ENCODE results near the gene USP34.
"Not testable (repeated sequence)": the region's sequence is repeated elsewhere in the genome, so short reads cannot be mapped to it uniquely, and the experiment has no call there.

USP34 gene

DNA sequence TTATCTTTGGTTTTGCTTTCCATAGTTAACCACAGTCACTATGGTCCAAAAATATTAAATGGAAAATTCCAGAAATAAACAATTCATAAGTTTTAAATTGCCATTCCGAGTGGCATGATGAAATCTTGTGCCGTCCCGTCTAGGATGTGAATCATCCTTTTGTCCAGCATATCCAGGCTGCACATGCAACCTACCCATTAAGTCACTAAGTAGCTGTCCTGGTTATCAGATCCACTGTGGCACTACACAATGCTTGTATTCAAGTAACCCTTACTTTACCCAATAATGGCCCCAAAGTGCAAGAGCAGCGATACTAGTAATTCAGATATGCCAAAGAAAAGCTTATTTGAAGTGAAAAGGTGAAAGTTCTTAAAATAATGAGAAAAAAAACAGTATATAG is 10.7 kb downstream of the USP34 start:
- no peak for DNase-seq (ENCODE audit: low spot score)
- Histone ChIP-seq H4K91ac (ENCODE audit: low read depth, low read length, poor library complexity) (no peak overlapping the region), H2AK5ac (ENCODE audit: low read depth, low read length) (no peak overlapping the region), H2BK5ac (ENCODE audit: low read length) (no peak overlapping the region), H3K4ac (ENCODE audit: low read length) (no peak overlapping the region), H2BK120ac (ENCODE audit: low read depth, low read length) (no peak overlapping the region), H3K18ac (ENCODE audit: low read length) (no peak overlapping the region), H3K9ac (ENCODE audit: low read depth, low read length, poor library complexity) (no peak overlapping the region), H3K9me3 (replicated peaks in 1 of 2; ENCODE audit: control insufficient read depth in 2 of 2, insufficient read depth in 1 of 2, low read depth in 1 of 2, low read length in 2 of 2) (no peaks in the 10 kb centered on the region), H3K4me2 (ENCODE audit: insufficient read depth, low read length, poor library complexity, severe bottlenecking) (no peak overlapping the region), H3K4me1 (ENCODE audit: control insufficient read depth in 2 of 2, insufficient read depth in 1 of 2, low read depth in 1 of 2, low read length in 2 of 2) (no peaks in the 10 kb centered on the region), H2BK12ac (ENCODE audit: low read length) (no peak overlapping the region), H3K4me3 (ENCODE audit: low read length in 2 of 2) (no peak overlapping the region), H3K27ac (replicated peaks; ENCODE audit: low read length) (no peak overlapping the region), H2BK15ac (ENCODE audit: low read length) (no peak overlapping the region), H4K8ac (ENCODE audit: low read depth, low read length) (no peak overlapping the region), H3K79me1 (ENCODE audit: low read depth, low read length) (peaks cover 4% of the 10 kb centered on the region), H3K36me3 (replicated peaks in 1 of 2; ENCODE audit: control insufficient read depth in 2 of 2, insufficient read depth in 2 of 2, low read length in 2 of 2) (no peaks in the 10 kb centered on the region), H2AFZ (ENCODE audit: low read length) (no peak overlapping the region), H3K23ac (ENCODE audit: low read depth, low read length, poor library complexity) (no peak overlapping the region), H3K14ac (ENCODE audit: low read length) (no peak overlapping the region), H3K27me3 (ENCODE audit: control insufficient read depth in 3 of 3, insufficient read depth in 3 of 3, low read depth in 1 of 3, low read length in 3 of 3) (no peaks in the 10 kb centered on the region)
- no CpG with 5 or more reads among the region's 4 CpGs for WGBS, 2 donors (ENCODE audit: extremely low coverage in 2 of 2, insufficient read length in 2 of 2, insufficient replicate concordance in 1 of 2)

DNA sequence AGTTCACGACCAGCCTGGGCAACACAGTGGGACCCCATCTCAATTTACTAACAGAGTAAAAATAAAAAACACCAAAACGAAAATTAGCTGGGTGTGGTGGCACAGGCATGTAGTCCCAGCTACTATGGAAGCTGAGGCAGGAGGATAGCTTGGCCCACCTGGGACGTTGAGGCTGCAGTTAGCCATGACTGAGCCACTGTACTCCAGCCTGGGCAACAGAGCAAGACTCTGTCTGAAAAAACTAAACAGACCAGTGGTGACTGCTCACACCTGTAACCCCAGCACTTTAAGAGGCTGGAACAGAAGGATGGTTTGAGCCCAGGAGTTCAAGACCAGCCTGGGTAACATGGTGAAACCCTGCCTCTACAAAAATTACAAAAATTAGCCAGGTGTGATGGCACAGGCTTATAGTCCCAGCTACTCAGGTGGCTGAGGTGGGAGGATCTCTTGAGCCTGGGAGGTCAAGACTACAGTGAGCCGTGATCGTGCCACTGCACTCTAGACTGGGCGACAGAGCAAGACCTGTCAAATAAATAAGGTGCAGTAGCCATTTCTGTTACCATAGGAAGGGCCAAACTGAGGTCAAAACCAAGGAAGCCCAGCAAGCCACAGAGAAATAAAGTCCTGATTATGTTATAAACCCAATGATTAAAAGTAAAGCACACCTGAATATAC is 14.0 kb downstream of the USP34 start:
- no peak overlapping the region for H2BK15ac ChIP-seq (ENCODE audit: low read length)
- no peak overlapping the region for H3K4me3 ChIP-seq (ENCODE audit: low read length in 2 of 2)
- DNase-seq (ENCODE audit: low spot score) = no peak
- H2AFZ ChIP-seq (ENCODE audit: low read length) = no peak overlapping the region
- no peak overlapping the region for H3K4me2 ChIP-seq (ENCODE audit: insufficient read depth, low read length, poor library complexity, severe bottlenecking)
- H2AK5ac ChIP-seq (ENCODE audit: low read depth, low read length) = no peak overlapping the region
- H3K4ac ChIP-seq (ENCODE audit: low read length) = no peak overlapping the region
- no peaks in the 10 kb centered on the region for H3K27me3 ChIP-seq (ENCODE audit: control insufficient read depth in 3 of 3, insufficient read depth in 3 of 3, low read depth in 1 of 3, low read length in 3 of 3)
- no peak overlapping the region for H4K91ac ChIP-seq (ENCODE audit: low read depth, low read length, poor library complexity)
- no peak overlapping the region for H3K18ac ChIP-seq (ENCODE audit: low read length)
- no peak overlapping the region for H2BK12ac ChIP-seq (ENCODE audit: low read length)
- H3K23ac ChIP-seq (ENCODE audit: low read depth, low read length, poor library complexity) = no peak overlapping the region
- peaks cover 2% of the 10 kb centered on the region for H3K79me1 ChIP-seq (ENCODE audit: low read depth, low read length)
- H2BK120ac ChIP-seq (ENCODE audit: low read depth, low read length) = no peak overlapping the region
- H4K8ac ChIP-seq (ENCODE audit: low read depth, low read length) = no peak overlapping the region
- no peaks in the 10 kb centered on the region for H3K4me1 ChIP-seq (ENCODE audit: control insufficient read depth in 2 of 2, insufficient read depth in 1 of 2, low read depth in 1 of 2, low read length in 2 of 2)
- no peaks in the 10 kb centered on the region for H3K36me3 ChIP-seq (replicated peaks in 1 of 2; ENCODE audit: control insufficient read depth in 2 of 2, insufficient read depth in 2 of 2, low read length in 2 of 2)
- H3K14ac ChIP-seq (ENCODE audit: low read length) = no peak overlapping the region
- no peaks in the 10 kb centered on the region for H3K9me3 ChIP-seq (replicated peaks in 1 of 2; ENCODE audit: control insufficient read depth in 2 of 2, insufficient read depth in 1 of 2, low read depth in 1 of 2, low read length in 2 of 2)
- no peak overlapping the region for H2BK5ac ChIP-seq (ENCODE audit: low read length)
- no CpG with 5 or more reads among the region's 6 CpGs for WGBS, 2 donors (ENCODE audit: extremely low coverage in 2 of 2, insufficient read length in 2 of 2, insufficient replicate concordance in 1 of 2)
- no peak overlapping the region for H3K27ac ChIP-seq (replicated peaks; ENCODE audit: low read length)
- no peak overlapping the region for H3K9ac ChIP-seq (ENCODE audit: low read depth, low read length, poor library complexity)

DNA sequence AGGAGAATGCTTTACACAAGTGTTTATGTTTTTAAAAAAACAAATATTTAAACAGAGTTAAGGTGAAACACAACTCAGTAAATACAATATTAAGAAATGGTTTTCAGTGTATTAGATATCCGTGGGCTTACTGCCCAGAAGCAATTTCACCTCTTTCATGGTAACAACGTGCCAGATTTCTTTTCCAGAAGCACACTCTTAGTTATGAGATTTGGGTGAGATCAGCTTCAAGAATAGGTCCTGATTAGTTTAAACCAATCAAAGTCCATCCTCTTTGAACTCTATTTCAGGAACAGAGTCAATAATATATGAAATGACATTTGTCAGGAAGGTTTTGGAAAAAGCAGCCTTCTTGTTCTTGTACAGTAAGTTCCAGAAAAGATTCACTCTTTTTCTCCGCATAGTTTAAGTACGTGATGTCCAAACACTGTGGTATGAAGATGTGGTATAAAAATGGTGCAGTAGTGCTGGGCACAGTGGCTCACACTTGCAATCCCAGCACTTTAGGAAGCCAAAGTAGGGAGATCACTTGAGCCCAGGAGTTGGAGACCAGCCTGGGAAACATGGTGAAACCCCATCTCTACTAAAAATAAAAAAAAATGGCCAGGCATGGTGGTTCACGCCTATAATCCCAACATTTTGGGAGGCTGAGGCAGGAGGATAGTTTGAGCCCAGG is 14.7 kb downstream of the USP34 start:
- H2AFZ ChIP-seq (ENCODE audit: low read length) = no peak overlapping the region
- no peak overlapping the region for H2BK120ac ChIP-seq (ENCODE audit: low read depth, low read length)
- no peak overlapping the region for H2BK5ac ChIP-seq (ENCODE audit: low read length)
- H3K36me3 ChIP-seq (replicated peaks in 1 of 2; ENCODE audit: control insufficient read depth in 2 of 2, insufficient read depth in 2 of 2, low read length in 2 of 2) = no peaks in the 10 kb centered on the region
- no peaks in the 10 kb centered on the region for H3K4me1 ChIP-seq (ENCODE audit: control insufficient read depth in 2 of 2, insufficient read depth in 1 of 2, low read depth in 1 of 2, low read length in 2 of 2)
- H4K91ac ChIP-seq (ENCODE audit: low read depth, low read length, poor library complexity) = no peak overlapping the region
- DNase-seq (ENCODE audit: low spot score) = no peak
- H3K23ac ChIP-seq (ENCODE audit: low read depth, low read length, poor library complexity) = no peak overlapping the region
- no peak overlapping the region for H3K4me2 ChIP-seq (ENCODE audit: insufficient read depth, low read length, poor library complexity, severe bottlenecking)
- H2BK12ac ChIP-seq (ENCODE audit: low read length) = no peak overlapping the region
- no peak overlapping the region for H4K8ac ChIP-seq (ENCODE audit: low read depth, low read length)
- no peak overlapping the region for H3K14ac ChIP-seq (ENCODE audit: low read length)
- no peak overlapping the region for H3K4me3 ChIP-seq (ENCODE audit: low read length in 2 of 2)
- H2BK15ac ChIP-seq (ENCODE audit: low read length) = no peak overlapping the region
- H2AK5ac ChIP-seq (ENCODE audit: low read depth, low read length) = no peak overlapping the region
- no peak overlapping the region for H3K27ac ChIP-seq (replicated peaks; ENCODE audit: low read length)
- H3K18ac ChIP-seq (ENCODE audit: low read length) = no peak overlapping the region
- no peak overlapping the region for H3K9ac ChIP-seq (ENCODE audit: low read depth, low read length, poor library complexity)
- no CpG with 5 or more reads among the region's 5 CpGs for WGBS, 2 donors (ENCODE audit: extremely low coverage in 2 of 2, insufficient read length in 2 of 2, insufficient replicate concordance in 1 of 2)
- peaks cover 2% of the 10 kb centered on the region for H3K79me1 ChIP-seq (ENCODE audit: low read depth, low read length)
- H3K4ac ChIP-seq (ENCODE audit: low read length) = no peak overlapping the region
- no peaks in the 10 kb centered on the region for H3K27me3 ChIP-seq (ENCODE audit: control insufficient read depth in 3 of 3, insufficient read depth in 3 of 3, low read depth in 1 of 3, low read length in 3 of 3)
- H3K9me3 ChIP-seq (replicated peaks in 1 of 2; ENCODE audit: control insufficient read depth in 2 of 2, insufficient read depth in 1 of 2, low read depth in 1 of 2, low read length in 2 of 2) = no peaks in the 10 kb centered on the region

DNA sequence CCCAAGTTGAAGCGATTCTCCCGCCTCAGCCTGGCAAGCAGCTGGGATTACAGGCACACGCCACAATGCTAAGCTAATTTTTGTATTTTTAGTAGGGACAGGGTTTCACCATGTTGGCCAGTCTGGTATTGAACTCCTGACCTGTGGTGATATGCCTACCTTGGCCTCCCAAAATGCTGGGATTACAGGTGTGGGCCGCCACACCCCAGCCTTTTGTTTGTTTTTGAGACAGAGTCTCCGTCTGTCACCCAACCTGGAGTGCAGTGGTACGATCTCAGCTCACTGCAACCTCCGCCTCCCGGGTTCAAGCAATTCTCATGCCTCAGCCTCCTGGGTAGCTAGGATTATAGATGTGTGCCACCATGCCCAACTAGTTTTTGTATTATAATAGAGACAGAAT is 15.9 kb downstream of the USP34 start:
- H2AK5ac ChIP-seq (ENCODE audit: low read depth, low read length); DNase-seq (ENCODE audit: low spot score); H4K91ac ChIP-seq (ENCODE audit: low read depth, low read length, poor library complexity); H3K4me1 ChIP-seq (ENCODE audit: control insufficient read depth in 2 of 2, insufficient read depth in 1 of 2, low read depth in 1 of 2, low read length in 2 of 2); H3K27ac ChIP-seq (replicated peaks; ENCODE audit: low read length); H3K4me2 ChIP-seq (ENCODE audit: insufficient read depth, low read length, poor library complexity, severe bottlenecking); H3K14ac ChIP-seq (ENCODE audit: low read length); H2BK15ac ChIP-seq (ENCODE audit: low read length); H3K9me3 ChIP-seq (replicated peaks in 1 of 2; ENCODE audit: control insufficient read depth in 2 of 2, insufficient read depth in 1 of 2, low read depth in 1 of 2, low read length in 2 of 2); H3K4ac ChIP-seq (ENCODE audit: low read length); H3K18ac ChIP-seq (ENCODE audit: low read length); H2BK12ac ChIP-seq (ENCODE audit: low read length); H3K27me3 ChIP-seq (ENCODE audit: control insufficient read depth in 3 of 3, insufficient read depth in 3 of 3, low read depth in 1 of 3, low read length in 3 of 3); H3K4me3 ChIP-seq (ENCODE audit: low read length in 2 of 2); H3K79me1 ChIP-seq (ENCODE audit: low read depth, low read length); H2AFZ ChIP-seq (ENCODE audit: low read length); H2BK5ac ChIP-seq (ENCODE audit: low read length); H2BK120ac ChIP-seq (ENCODE audit: low read depth, low read length); H3K23ac ChIP-seq (ENCODE audit: low read depth, low read length, poor library complexity); H3K9ac ChIP-seq (ENCODE audit: low read depth, low read length, poor library complexity); H3K36me3 ChIP-seq (replicated peaks in 1 of 2; ENCODE audit: control insufficient read depth in 2 of 2, insufficient read depth in 2 of 2, low read length in 2 of 2); H4K8ac ChIP-seq (ENCODE audit: low read depth, low read length): not testable (repeated sequence)
- WGBS, 2 donors (ENCODE audit: extremely low coverage in 2 of 2, insufficient read length in 2 of 2, insufficient replicate concordance in 1 of 2) = no CpG with 5 or more reads among the region's 8 CpGs

Measured in neuronal stem cell (in vitro differentiated cells).